Thyroid gland (tissue), 4 donors: ENCODE results near the gene NDUFAF8.

Experiments
- POLR2A ChIP-seq, 2 donors: fragments of 450-650 bp; IDR thresholded peaks; one replicate each; pipeline ENCODE4 v1.6.1; 2017; ENCODE audit warnings: antibody characterized with exemption in 2 of 2, mild to moderate bottlenecking in 2 of 2, moderate library complexity in 1 of 2
- TF ChIP-seq, protein P1 (sequence below), 6 experiments: fragments of 200-600 bp in 3 of 6; fragments of 450-650 bp in 3 of 6; sonication (generic) in 3 of 6; IDR thresholded peaks; one replicate each; pipeline ENCODE4 v1.5.1; 2016 to 2019; ENCODE audit warnings: antibody characterized with exemption in 6 of 6, mild to moderate bottlenecking in 2 of 6, inconsistent platforms in 1 of 6, moderate library complexity in 1 of 6

DNA sequence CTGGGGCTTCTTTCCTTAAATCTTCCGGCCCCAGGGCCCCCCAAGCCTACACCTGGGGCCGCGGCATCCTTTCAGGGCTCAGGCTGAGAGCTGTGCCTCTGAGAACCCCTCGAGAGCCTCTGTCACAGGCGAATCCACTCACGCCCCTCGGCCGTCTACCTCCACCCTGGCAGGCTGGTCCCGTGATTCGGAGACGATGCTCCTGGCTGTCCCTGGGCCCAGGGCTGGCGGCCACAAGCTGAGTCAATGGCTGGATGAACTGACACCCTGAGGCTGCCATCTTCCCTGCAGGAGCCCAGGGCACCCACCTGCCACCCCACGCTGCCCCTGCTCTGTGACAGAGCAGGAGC lies 4.6 kb upstream of the NDUFAF8 start:
- TF ChIP-seq, protein P1, sequence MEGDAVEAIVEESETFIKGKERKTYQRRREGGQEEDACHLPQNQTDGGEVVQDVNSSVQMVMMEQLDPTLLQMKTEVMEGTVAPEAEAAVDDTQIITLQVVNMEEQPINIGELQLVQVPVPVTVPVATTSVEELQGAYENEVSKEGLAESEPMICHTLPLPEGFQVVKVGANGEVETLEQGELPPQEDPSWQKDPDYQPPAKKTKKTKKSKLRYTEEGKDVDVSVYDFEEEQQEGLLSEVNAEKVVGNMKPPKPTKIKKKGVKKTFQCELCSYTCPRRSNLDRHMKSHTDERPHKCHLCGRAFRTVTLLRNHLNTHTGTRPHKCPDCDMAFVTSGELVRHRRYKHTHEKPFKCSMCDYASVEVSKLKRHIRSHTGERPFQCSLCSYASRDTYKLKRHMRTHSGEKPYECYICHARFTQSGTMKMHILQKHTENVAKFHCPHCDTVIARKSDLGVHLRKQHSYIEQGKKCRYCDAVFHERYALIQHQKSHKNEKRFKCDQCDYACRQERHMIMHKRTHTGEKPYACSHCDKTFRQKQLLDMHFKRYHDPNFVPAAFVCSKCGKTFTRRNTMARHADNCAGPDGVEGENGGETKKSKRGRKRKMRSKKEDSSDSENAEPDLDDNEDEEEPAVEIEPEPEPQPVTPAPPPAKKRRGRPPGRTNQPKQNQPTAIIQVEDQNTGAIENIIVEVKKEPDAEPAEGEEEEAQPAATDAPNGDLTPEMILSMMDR (IDR thresholded peaks at IDR 0.05) = no peak
- no peak for TF ChIP-seq POLR2A (IDR thresholded peaks at IDR 0.05)
